ENCODE measurements around the gene ANXA9. TPM values are rescaled to one million over a fixed set of nuclear protein-coding genes. Genes with fewer than 3 reads are reported as not detected.

Gene ANXA9
- total and polyA plus RNA-seq, 2 of the 4 experiments (the other 2 are of a cell fraction), result 0.21 to 0.36 TPM

DNA sequence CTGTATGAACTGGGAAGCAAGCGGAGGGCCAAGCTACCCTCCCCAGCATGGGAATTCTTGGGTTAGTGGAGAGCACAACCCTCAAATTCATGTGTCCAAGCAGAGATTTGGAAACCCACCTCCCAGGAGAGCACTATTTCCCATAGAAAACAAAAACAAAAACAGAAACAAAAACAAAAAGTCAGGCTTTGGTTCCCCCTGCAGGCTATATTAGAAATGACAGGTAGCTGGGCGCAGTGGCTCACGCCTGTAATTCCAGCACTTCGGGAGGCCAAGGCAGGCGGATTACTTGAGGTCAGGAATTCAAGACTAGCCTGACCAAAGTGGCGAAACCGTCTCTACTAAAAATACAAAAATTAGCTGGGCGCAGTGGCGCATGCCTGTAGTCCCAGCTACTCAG lies 13.8 kb downstream of the ANXA9 start:
- Histone ChIP-seq H2AFZ (replicated peaks; ENCODE audit: low read length, poor library complexity) (peak overlapping the region; percentile 58), H3K9me3 (ENCODE audit: control insufficient read depth, insufficient read depth, low read length) (no peaks in the 10 kb centered on the region), H2BK20ac (ENCODE audit: low read depth, low read length) (no peak overlapping the region), H3K4ac (ENCODE audit: low read depth, low read length) (no peak overlapping the region; the same call in 1 of the 2 replicates), H3K9me1 (ENCODE audit: insufficient read depth, low read length) (peaks cover 8% of the 10 kb centered on the region; the same call in 1 of the 2 replicates), H3K18ac (ENCODE audit: low read depth, low read length) (no peak overlapping the region), H4K91ac (ENCODE audit: insufficient read depth, low read depth, low read length) (no peak overlapping the region), H3K23ac (ENCODE audit: low read depth, low read length) (no peak overlapping the region), H3K27me3 (ENCODE audit: control insufficient read depth, insufficient read depth, low read length) (no peaks in the 10 kb centered on the region), H3K27ac (ENCODE audit: insufficient read depth, low read length) (no peak overlapping the region), H3K4me1 (ENCODE audit: control insufficient read depth, insufficient read depth, low read length) (peaks cover 1% of the 10 kb centered on the region; the same call in 1 of the 2 replicates), H3K79me1 (ENCODE audit: low read depth in 1 of 2, low read length in 2 of 2) (no peaks in the 10 kb centered on the region), H4K20me1 (ENCODE audit: insufficient read depth, low read length) (no peaks in the 10 kb centered on the region), H3K4me2 (ENCODE audit: low read depth, low read length) (no peak overlapping the region), H3K14ac (replicated peaks; ENCODE audit: low read depth, low read length) (no peak overlapping the region), H2BK120ac (ENCODE audit: low read depth, low read length) (no peak overlapping the region), H2BK15ac (ENCODE audit: low read depth, low read length) (no peak overlapping the region), H2BK5ac (ENCODE audit: low read depth, low read length, poor library complexity, severe bottlenecking) (no peak overlapping the region), H2AK9ac (replicated peaks; ENCODE audit: low read depth, low read length, poor library complexity) (peak overlapping the region; percentile 87), H4K5ac (ENCODE audit: low read depth, low read length) (no peak overlapping the region), H3K36me3 (ENCODE audit: control insufficient read depth, insufficient read depth, low read length) (peaks cover 26% of the 10 kb centered on the region), H3K56ac (ENCODE audit: extremely low read depth, insufficient read depth, low read length) (no peak overlapping the region), H3K9ac (ENCODE audit: low read depth, low read length) (no peak overlapping the region), H2AK5ac (ENCODE audit: low read depth, low read length) (no peak overlapping the region), H4K8ac (ENCODE audit: low read depth in 2 of 2, low read length in 2 of 2) (peak overlapping the region in 1 of 2 experiments; percentile 75; a peak in 1 of 4 replicates), H3K4me3 (ENCODE audit: insufficient read depth, low read depth, low read length) (no peak overlapping the region)
- ChIA-PET POLR2A (ENCODE audit: unreplicated experiment) (interaction anchor here (0.6 kb wide), 1 partner anchor 458 kb away, joined by 7 read pairs; no protein-coding TSS in a partner anchor), CTCF (interaction anchor here (0.5 to 4.3 kb wide), 8 partner anchors 9 to 1152 kb away, joined by 3 to 24 read pairs (median 4); partner anchors contain the start of gene MINDY1)
- TF ChIP-seq SMC3 (IDR thresholded peaks at IDR 0.05; ENCODE audit: low read depth, low read length) (peak; percentile 28; the same call in 1 of the 2 replicates), MAFK (IDR thresholded peaks at IDR 0.05; ENCODE audit: low read depth, low read length) (no peak), FOS (IDR thresholded peaks at IDR 0.05; ENCODE audit: low read depth, low read length) (no peak), MXI1 (IDR thresholded peaks at IDR 0.05; ENCODE audit: borderline replicate concordance, low read depth, low read length) (no peak), RAD21 (IDR thresholded peaks at IDR 0.05; ENCODE audit: low read length) (peak; percentile 44), RCOR1 (IDR thresholded peaks at IDR 0.05; ENCODE audit: insufficient replicate concordance, low read length) (no peak)
- TF ChIP-seq, protein P1, sequence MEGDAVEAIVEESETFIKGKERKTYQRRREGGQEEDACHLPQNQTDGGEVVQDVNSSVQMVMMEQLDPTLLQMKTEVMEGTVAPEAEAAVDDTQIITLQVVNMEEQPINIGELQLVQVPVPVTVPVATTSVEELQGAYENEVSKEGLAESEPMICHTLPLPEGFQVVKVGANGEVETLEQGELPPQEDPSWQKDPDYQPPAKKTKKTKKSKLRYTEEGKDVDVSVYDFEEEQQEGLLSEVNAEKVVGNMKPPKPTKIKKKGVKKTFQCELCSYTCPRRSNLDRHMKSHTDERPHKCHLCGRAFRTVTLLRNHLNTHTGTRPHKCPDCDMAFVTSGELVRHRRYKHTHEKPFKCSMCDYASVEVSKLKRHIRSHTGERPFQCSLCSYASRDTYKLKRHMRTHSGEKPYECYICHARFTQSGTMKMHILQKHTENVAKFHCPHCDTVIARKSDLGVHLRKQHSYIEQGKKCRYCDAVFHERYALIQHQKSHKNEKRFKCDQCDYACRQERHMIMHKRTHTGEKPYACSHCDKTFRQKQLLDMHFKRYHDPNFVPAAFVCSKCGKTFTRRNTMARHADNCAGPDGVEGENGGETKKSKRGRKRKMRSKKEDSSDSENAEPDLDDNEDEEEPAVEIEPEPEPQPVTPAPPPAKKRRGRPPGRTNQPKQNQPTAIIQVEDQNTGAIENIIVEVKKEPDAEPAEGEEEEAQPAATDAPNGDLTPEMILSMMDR (conservative IDR thresholded peaks at IDR 0.05; ENCODE audit: low read depth, low read length), result peak; percentile 60
- DNase-seq, result no peak
- in situ Hi-C loops (cut with MboI; ENCODE audit: low sequenced_read_pairs) (no loop called here), intact Hi-C loops (cut with micrococcal nuclease) (no loop called here), dilution Hi-C loops (cut with HindIII; ENCODE audit: low sequenced_read_pairs, unreplicated experiment) (no loop called here)
- no TSS peak for BruUV-seq (replicated peaks)
- peak; percentile 80 for ATAC-seq (ENCODE audit: low read depth)
- WGBS, 2 experiments (ENCODE audit: extremely low coverage in 2 of 2, insufficient read length in 1 of 2), result 20% methylated on average over 1 of the region's 9 CpGs; no CpG with 5 or more reads in 1 of the 2 experiments

All from IMR-90 (cell line).